Heart left ventricle (tissue), 13 donors: ENCODE data around the gene IRAK4.
"Not testable (repeated sequence)": the region's sequence is repeated elsewhere in the genome, so short reads cannot be mapped to it uniquely, and the experiment has no call there.

Source experiments
- POLR2A ChIP-seq, 2 donors: fragments of 450-650 bp; IDR thresholded peaks; one replicate each; pipeline ENCODE4 v1.6.1; 2017; ENCODE audit warnings: antibody characterized with exemption in 2 of 2, mild to moderate bottlenecking in 2 of 2, moderate library complexity in 2 of 2
- TF ChIP-seq, protein P1 (sequence below), 12 donors: fragments of 200-600 bp; sonication (generic) in 4 of 12; IDR thresholded peaks; one replicate each; pipeline versions ENCODE4 v1.5.0 to v1.8.0; 2018 to 2022; ENCODE audit warnings: antibody characterized with exemption in 12 of 12, mild to moderate bottlenecking in 5 of 12
- donor health status: ischemic (EF 13 %, LVEDD 7.1; RV severe dilation, severe dysfunction).
- donor health status: DM: no; HTN: yes; CAD: no.
- donor health status: DM: no; HTN: no; CAD: no.
- donor health status: ischemic (EF 25% LVEDD 6.9; RV normal size, moderate dysfunction).
- donor health status: ischemic (EF 25% LVEDD 5.7; RV mildly dilated, moderate dysfunction).
- donor health status: ischemic (EF 35%, LVEDD 5.7; RV mildly dilated, moderate dysfunction).
- donor health status: nonischemic (EF 11% LVEDD 7.7; RV severe dilation, severe dysfunction).
- donor health status: DM: yes; HTN: yes; CAD: no.
- donor health status: PGD.
- donor health status: ischemic (EF 29% LVEDD 5.4; RV normal size, mild dysfunction).
- donor health status: nonischemic (EF 23%, LVEDD 6.1; RV moderate dilation, normal function).

DNA sequence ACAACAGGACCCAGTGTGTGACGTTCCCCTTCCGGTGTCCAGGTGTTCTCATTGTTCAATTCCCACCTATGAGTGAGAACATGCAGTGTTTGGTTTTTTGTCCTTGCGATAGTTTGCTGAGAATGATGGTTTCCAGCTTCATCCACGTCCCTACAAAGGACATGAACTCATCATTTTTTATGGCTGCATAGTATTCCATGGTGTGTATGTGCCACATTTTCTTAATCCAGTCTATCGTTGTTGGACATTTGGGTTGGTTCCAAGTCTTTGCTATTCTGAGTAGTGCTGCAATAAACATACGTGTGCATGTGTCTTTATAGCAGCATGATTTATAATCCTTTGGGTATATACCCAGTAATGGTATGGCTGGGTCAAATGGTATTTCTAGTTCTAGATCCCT is 7.4 kb upstream of the IRAK4 start:
- TF ChIP-seq, protein P1, sequence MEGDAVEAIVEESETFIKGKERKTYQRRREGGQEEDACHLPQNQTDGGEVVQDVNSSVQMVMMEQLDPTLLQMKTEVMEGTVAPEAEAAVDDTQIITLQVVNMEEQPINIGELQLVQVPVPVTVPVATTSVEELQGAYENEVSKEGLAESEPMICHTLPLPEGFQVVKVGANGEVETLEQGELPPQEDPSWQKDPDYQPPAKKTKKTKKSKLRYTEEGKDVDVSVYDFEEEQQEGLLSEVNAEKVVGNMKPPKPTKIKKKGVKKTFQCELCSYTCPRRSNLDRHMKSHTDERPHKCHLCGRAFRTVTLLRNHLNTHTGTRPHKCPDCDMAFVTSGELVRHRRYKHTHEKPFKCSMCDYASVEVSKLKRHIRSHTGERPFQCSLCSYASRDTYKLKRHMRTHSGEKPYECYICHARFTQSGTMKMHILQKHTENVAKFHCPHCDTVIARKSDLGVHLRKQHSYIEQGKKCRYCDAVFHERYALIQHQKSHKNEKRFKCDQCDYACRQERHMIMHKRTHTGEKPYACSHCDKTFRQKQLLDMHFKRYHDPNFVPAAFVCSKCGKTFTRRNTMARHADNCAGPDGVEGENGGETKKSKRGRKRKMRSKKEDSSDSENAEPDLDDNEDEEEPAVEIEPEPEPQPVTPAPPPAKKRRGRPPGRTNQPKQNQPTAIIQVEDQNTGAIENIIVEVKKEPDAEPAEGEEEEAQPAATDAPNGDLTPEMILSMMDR (IDR thresholded peaks at IDR 0.05), result not testable (repeated sequence)
- TF ChIP-seq POLR2A (IDR thresholded peaks at IDR 0.05), result not testable (repeated sequence)
